AG20443 (cell line): ENCODE measurements around the gene SRGAP3.
"Not testable (repeated sequence)": the region's sequence is repeated elsewhere in the genome, so short reads cannot be mapped to it uniquely, and the experiment has no call there.

ENCODE experiments used
- DNase-seq: peaks from one replicate; pipeline ENCODE4 v3.0.0; 2012; ENCODE audit warnings: low spot score, mixed read lengths

Gene SRGAP3

DNA sequence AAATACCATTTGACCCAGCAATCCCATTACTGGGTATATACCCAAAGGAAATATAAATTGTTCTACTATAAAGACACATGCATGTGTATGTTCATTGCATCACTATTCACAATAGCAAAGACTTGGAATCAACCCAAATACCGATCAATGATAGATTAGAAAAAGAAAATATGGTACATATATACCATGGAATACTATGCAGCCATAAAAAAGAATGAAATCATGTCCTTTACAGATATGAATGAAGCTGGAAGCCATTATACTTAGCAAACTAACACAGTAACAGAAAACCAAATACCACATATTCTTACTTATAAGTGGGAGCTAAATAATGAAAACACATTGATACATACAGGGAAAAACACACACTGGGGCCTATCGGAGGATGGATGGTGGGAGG is 164.0 kb downstream of the SRGAP3 start:
- not testable (repeated sequence) for DNase-seq

DNA sequence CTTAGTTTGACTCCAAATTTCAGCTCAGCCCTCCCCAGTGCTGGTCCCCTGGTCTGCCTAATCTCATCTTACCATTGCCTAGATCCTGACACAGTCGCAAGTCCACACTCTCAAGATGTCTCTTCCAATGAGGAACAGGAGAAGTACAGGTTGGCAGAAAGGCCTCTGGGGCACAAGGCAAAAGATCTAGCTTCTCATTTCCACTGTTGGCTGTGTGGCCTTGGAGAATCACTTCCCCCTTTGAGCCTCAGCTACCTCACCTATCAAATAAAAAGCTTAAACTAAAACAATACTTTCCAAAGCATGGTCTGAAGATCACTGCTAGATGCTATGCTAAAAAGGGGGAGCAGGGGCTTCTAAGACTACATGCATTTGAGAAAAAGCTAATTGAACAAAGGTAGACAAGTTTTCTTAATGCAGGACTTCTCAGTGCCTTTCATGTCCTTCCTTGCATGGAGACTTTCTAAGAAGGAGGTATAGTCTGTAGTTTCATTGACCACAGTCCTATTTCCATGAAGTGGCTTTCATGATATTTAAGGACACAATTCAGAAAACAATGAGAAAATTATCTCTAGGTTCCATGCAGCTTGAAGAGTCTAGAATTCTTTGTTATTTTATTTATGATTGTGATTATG is 168.1 kb downstream of the SRGAP3 start:
- DNase-seq = no peak

DNA sequence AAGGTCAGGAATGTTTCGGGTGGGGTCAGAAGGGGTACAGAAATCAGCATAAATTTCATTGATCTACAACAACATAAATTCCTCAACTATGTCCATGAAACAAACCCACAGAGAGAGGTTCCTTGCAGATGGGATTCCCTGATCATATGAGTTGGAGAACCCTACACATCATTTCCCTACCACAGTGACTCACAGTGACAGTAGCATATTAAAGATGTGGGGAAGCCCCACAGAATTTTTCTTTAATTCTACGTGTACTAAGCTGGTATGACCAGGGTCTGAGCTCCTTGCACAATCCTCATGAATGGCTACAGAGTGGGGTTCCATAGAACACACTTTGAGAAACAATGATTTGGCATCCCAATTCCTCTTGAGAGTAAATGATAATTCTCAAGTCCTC is 169.3 kb downstream of the SRGAP3 start:
- DNase-seq = no peak

DNA sequence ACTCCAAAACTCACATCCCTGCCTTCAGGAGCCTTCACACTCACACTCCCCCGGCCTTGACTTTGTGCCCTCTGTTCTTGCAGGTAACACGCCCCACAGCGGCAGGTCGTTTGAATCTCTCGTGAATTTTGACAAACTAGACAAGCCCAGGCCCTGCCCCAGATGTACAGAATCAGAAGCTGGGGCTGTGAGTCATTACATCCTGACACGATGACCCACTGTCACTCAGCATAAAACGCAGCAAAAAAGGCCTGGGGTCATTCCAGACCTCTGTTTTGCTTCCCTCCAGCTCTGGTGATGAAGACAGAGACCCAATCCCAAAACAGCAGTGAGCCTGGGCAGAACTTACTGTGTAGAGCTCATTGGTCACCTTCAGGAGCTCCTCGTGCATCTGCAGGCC is 169.8 kb downstream of the SRGAP3 start:
- DNase-seq = no peak

DNA sequence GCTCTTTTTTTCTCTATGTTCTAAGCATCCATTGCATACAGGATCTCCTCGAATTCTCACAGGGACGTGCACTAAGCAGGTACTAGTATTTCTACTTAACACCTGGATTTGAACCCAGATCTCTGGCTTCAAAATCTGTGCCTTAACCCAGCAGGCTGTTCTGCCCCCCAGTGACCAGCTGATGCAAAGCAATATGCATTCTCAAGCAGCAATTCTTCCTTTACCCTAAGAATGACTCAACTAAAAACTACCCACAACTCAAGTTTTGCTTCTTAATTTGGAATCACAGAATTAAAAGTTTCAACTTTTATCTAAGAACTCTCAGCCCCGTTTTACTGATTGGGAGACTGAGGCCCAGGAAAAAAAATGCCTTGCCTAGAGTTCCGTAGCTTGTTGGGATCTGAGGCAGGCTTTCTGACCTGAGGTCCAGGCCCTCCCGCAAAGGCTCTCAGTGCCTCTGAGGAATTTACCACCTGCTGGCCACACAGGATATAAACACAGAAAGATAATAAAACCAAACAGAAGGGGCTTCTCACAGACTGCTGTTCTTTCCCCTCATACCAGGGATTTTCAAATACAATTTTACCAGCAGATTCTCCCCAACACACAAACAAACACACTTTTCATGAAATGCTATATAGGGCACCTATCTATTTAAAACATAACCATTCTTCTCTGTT is 170.7 kb downstream of the SRGAP3 start:
- DNase-seq = no peak

DNA sequence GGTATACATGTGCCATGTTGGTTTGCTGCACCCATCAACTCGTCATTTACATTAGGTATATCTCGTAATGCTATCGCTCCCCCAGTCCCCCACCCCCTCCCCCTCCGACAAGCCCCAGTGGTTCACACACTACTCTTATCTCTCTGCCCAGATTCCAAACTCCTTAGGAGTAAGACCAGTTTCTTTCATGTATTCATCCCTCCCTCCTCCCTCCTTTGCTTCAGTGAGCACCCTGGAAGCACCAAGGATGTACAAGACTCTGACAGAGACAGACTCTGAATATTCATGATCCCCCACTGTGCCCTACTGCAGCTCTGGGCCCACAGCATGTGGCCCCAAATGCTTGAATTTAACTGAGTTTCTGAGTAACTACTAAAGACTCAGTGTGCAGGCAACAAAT is 172.4 kb downstream of the SRGAP3 start:
- DNase-seq = no peak

DNA sequence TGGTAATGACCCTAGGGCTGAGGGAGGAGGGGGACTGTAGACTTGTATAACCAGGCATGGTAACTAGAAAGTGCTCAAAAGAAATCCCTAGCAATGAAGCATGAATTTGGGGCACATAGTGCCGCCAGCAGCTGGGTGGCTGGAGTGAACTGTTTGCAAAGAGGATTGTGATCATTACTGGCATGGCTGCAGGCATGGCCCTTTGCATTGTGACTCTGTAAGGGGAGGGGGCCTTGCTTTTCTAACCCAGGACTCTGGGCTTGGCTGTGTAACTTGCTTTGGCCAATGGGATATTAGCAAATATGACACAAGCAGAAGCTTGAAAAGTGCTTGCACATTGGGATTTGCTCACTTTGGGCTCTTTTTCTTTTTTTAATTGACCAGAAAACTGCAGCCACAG is 173.7 kb downstream of the SRGAP3 start:
- DNase-seq = no peak

DNA sequence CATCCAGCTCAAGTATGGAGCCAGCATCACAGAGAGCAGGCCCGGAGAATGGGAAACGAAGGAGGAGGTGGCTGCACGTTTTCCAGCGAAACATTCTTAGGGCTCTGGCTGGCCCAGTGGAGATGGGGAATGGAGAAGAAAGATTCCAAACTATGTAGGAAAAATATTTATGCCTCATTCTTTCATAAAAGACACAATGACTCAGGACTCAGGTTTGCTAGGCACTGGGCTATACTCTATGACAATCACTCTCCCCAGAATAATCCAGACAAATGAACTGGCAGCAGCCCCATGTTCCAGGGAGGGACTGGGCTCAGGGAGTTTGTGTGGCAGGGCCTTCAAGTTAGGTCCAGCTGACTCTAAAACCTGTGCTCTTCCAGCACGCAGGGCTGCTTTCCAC is 175.4 kb downstream of the SRGAP3 start:
- peak; percentile 74 for DNase-seq

DNA sequence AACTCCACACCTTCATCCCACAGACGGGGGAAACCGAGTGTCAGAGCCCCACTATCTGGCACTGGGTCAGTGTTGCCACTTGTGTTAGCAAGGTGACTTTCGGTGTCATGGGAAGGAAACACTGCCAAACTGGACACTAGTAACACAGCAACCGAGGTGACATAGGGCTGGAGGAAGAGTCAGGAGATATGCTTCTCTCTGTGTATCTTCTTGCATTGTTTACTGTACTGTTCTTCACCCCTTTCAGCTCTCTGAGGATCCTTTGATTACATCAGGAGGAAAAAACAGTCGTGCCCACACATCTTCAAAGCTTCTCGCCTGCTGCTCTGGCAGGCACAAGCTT is 176.8 kb downstream of the SRGAP3 start:
- DNase-seq = no peak

DNA sequence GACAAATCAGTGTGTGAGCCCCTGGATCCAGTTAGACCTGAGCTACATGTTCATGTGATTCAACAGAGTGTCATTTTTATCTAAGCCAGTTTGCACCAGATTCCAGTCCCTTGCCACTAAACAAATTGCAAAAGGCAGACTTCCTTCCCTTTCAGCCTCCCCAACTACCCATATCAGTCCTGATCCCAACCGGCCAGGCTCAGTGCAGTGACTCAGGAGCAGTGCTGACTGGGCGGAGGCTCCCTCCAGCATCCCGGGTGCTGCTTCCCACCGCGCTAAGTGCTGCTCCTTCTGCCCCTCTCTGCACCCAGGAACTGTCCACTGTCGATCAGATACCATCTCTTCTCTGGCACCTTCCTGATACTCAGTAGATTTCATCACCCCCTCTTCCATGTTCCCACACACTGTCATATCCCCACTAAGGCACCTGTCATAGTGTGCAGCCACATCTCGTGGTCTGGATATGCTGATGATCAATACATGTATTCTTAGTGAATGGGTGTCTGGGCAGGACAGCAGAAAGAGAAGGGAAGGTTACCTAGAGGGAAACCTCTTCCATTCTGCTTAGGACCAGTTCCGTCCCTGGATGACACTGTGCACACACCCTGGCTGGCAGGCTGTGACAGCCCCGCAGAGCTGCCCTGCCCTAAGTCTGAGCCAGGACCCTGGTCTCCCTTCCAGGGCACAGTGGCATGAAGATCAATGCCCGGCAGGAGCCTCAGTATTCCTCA is 177.3 kb downstream of the SRGAP3 start:
- no peak for DNase-seq

DNA sequence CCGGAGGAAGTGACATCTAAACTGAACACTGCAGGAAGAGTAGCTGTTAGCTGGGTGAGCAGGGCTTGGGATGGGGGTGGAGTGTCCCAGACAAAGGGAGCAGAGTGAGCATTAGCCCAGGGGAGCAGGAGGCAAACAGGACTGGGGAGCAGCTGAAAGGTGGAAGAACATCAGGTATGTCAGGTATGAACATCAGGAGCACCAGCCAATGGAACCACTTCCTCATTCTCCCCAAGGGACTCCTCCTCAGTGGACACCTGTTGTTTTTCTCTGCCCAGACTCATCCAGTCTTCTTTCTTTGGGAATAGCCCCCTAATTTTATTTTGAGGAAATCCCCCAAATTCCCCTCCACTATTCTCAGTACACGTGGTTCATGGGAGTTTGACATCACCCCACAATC is 178.5 kb downstream of the SRGAP3 start:
- DNase-seq = no peak

DNA sequence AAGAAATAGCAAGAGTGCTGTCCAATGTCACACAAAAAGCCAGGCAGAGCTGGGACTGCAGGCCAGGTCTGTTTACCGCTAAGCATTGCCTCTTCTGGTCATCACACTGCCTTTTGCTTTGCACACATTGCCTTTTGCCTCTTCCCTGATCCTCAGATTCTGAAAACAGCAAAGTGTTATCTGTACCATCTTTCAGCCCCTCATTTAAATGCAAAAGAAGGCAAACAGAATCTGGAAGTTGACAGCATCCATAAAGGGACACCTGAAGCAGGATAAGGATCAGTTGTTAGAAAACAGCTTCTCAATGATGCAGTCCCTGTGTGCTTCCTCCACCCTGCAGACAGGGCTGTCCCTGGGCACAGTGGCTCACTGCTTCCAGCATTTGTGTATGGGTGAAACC is 179.5 kb downstream of the SRGAP3 start:
- no peak for DNase-seq

DNA sequence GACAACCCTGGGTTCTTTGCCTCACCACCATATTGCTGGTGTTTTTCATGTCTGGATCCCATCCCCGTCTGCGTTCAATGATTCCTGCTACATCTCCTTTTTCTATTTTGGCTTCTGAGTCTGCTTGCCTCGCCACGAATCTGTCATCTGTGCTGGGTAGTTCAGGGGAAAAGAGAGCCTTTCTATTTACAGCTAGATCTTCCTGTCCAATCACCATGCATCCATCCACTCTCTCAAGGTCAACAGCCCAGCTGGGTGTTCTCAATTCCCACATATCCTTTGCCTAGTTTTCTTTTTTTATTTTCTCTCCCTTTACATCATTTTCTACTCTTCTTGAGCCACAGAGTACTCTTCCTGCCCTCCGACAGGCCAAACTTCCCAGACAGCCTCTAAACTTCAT is 181.4 kb downstream of the SRGAP3 start:
- no peak for DNase-seq

DNA sequence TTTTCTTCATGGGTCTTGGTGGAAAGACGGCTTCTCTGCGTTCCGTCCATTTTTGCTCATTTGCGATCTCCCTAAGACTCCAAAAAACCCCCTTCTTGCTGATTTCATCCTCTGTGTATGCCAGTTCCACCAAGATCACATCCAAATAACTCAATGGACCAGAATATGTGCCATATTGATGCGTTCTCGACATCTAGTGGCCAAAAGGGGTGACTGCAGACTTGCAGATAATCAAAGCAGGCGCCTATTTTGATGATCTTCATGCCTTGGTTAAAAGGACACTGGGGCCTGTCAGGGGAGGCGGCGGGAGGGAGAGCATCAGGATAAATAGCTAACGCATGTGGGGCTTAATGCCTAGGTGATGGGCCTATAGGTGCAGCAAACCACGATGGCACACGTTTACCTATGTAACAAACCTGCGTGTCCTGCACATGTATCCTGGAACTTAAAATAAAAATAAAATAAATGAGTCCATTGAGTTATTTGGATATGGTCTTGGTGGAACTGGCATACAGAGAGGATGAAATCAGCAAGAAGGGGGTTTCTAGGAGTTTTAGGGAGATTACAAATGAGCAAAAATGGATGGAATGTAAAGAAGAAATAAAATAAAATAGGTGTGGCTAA is 182.0 kb downstream of the SRGAP3 start:
- peak; percentile 79 for DNase-seq

DNA sequence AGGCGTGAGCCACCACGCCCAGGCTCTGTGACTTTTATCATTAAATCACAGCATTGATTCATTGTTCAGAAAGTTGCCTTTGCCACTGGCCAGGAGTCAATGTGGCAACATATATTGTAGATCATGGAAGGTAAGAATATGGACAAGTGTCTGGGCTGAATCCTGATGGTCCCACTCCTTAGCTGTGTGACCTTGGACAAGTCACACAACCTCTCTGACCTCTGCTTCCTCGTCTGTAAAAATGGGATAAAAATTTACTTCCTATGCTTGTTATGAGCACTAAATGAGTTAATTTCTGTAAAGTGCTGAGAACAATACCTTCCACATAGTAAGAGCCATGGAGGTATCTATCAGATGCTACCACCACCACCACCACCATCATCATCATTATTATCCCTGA is 182.7 kb downstream of the SRGAP3 start:
- DNase-seq = no peak

DNA sequence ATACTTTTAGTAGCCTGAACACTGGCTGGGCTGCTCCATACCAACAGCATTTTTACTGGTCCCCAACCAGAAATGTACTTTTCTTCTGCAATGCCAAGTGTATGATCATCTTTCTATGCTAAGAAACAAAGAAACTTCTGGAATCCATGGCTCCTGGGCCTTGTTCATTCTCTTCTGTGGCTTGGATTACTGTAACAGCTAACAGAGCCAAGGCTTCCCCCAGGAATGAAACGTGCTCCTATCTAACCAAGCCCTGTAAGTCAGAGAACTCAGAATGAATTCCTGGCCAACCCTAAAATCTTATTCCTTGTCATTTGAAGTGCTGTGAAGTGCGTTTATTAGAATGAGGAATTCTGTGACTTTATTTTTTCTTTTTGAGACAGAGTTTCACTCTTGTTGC is 183.3 kb downstream of the SRGAP3 start:
- DNase-seq = no peak

DNA sequence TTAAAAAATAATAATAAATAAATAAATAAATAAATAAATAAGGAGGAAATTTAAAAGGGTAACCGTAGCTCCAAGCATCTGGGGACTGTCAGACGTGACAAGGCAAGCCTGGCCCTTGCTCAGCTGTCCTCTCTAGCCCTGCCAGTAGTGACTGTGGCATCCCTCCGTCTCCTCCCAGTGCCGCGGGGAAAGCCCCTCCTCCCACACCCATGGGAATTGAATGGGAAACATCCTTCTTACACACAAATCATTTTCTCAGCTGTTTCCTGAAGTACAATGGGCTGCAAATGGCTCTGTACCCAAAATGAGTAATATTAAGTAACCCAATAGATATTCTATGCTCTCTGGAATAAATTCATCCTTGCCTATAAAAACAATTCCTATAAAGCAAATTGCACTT is 184.6 kb downstream of the SRGAP3 start:
- DNase-seq = no peak

DNA sequence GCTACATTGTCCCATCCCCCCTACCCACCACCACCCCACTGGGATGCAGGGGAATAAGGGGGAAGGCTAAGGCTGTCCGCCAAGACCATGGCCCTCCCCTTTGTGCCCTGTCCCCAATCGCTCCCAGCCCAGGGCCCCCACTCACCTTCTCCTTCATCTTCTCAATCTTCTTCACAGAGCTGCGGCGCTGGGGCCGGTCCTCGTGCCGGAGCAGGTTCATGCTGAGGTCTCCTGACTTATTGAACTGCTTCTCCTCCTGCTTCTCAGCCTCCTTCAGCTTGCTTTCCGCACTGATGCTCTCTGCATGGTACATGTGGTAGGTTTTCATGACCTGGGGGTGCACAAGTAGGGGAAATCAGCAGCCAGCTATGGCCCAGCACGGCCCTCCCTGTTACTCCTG is 185.2 kb downstream of the SRGAP3 start:
- no peak for DNase-seq

DNA sequence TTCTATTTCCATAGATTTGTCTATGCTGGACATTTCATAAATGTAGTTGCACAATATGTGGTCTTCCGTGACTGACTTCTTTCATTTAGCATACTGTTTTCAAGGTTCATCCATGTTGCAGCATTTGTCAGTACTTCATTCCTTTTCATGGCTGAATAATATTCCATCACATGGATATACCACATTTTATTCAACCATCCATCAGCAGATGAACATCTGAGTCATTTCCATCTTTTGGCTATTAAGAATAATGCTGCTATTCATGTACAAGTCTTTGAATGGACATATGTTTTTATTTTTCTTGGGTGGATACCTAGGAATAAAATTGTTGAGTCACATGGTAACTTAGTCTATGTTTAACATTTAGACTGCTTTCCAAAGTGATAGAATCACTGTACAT is 186.9 kb downstream of the SRGAP3 start:
- no peak for DNase-seq

DNA sequence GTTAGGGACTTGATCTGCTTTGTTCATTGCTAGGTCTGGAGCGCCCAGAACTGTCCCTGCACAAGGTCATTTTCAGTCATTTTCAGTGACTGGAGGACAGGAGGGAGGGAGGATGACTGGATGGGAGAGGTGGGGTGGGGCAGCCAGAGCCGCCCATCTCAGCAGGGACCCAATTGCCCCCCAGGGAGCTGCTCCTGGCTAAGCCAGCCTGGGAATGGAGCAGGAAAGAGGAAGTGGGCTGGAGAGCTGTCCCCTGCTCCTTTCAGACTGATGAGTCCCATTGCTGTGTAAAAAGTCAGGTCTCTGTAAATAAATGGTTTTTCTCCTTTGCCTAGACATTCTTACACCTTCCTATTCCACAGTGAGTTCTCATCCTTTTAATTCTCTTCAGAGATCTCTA is 187.8 kb downstream of the SRGAP3 start:
- no peak for DNase-seq

DNA sequence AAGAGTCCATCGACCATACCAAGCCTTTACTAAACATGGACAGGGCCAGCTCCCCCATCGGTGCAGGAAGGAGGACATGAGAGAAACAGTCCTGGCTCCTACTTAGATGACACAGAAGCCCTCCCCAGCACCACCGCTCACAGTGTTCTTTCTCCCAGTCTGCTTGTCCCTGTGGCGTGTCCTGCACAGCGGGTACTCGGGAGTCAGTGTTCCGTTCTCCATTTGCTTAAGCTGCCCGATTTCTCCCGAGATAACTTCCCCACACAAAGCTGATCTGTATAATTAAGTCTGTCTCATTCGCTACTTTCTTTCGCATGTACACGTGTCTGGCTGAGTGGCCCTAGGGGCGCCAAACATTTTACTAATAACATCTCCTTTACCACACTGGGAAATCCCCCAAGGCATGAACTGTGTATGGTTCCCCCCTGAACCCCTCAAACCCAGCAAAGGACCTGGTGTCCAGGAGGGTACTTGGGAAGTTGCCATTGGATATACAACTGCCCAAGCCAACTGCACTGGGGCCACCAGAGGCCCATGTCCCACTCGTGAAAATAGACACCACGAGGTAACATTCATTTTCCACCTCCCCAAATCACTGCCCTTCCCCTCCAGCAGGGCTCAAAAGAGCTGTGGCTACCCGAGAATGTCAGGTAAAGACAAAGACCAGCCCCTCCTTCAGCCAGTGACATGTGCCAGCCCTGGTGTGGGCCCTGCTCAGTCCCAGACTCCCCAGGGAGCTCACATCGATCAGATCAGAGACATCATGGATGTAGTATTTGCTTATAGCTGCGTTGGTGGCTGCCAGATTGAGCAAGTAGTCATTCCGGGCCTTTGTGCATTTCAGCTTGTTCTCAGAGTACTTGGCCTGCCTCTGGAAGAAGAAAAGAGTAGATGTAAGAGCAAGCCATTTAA is 189.7 kb downstream of the SRGAP3 start:
- DNase-seq = no peak

DNA sequence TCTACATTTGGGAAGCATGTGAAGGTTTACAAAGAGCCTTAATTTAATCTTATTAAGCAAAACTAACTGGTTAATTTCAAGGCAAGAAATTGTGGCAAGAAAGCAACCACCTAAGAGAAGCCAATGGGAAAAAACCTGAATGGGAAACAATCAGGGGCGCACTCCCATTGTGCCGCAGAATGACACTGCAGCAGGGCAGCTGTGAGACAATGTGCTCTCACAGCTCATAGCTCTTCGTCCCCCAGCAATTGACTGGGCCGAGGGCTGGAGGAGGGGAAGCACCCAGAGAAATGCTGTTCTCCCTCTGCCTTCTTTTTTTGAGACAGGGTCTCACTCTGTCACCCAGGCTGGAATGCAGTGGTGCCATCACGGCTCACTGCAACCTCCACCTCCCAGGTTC is 192.9 kb downstream of the SRGAP3 start:
- DNase-seq = no peak
